HG02885 (cell line): ENCODE measurements around the gene AMMECR1.
A peak's percentile ranks its signal among the peaks of the same experiment; 100 is the strongest.
"Not testable (repeated sequence)": the region's sequence is repeated elsewhere in the genome, so short reads cannot be mapped to it uniquely, and the experiment has no call there.

ENCODE experiments used
- ATAC-seq: cut with Tn5 transposase; IDR thresholded peaks from one replicate; pipeline ENCODE4 v1.9.1; 2021; ENCODE audit warnings: mild to moderate bottlenecking; ENCODE audit not compliant: unreplicated experiment, poor library complexity

AMMECR1 gene

DNA sequence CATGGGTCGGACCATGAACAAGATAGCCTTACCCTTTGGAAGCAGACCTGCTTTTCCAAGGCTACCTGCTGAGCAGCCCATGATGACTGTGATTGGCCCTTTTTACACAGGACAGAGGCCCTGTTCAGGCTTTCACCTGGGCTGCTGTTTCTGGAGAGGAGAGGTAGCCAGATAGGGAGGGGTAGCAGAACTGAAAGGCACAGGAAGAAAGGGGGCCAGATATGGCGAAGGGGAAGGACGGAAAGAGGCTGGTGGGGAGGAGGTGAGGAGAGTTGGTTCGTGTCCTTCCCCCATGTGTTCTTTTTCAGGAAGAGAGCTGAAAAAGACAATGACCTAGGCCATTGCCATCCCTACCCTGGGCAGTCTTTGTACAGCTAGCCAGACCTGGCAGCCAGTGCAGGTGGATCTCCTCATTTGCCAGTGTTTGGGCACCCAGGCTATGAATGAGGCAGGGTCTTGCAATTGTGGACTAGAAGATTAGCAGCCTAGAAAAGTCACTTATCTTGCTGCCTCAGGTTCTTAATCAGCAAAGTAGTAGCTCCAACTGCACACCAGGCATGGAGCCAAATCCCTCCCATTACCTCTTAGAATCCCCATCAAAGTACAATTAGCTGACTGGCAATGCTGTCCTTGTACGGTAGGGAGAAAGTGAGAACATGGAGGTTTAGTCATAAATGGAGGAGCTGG is 139.6 kb downstream of the AMMECR1 start:
- no peak for ATAC-seq

DNA sequence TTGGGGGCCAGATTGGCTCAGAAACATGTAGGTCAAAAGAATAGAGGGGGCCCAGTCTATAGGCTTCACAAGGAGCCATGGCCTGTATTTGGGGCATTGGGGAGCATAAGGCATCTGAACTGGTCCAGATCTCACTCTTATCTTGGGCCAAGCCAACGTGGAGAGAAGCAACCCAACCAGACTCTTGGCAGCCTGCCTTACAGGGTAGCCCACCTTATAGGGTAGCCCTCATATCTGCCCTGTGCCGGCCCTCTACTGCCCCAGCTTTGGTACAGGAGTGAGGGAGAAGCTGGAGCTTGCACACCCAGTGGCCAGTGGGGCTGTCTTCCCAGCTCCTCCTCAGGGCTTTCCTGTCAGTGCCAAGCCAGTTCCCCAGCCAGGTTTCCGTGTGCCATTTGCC is 142.2 kb downstream of the AMMECR1 start:
- ATAC-seq = no peak

DNA sequence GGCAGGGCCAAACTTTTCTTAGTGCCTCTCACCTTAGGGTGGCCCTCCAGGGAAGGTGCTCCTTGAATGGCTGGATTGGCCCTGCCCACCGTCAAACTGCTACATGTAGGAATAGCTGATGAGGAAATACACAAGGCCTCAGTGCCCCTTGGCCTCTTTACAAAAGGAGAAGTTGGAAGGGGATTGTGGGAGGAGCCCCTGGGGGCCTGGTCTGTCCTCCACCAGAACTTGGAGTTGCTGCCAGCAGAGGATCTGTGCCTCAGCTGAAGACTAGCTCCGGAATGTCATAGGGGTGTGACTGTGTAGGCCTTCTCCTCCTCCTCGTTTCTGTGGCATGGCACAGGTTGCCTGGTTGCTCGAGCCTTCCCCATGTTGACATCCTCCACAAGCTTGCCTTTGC is 142.7 kb downstream of the AMMECR1 start:
- ATAC-seq = no peak

DNA sequence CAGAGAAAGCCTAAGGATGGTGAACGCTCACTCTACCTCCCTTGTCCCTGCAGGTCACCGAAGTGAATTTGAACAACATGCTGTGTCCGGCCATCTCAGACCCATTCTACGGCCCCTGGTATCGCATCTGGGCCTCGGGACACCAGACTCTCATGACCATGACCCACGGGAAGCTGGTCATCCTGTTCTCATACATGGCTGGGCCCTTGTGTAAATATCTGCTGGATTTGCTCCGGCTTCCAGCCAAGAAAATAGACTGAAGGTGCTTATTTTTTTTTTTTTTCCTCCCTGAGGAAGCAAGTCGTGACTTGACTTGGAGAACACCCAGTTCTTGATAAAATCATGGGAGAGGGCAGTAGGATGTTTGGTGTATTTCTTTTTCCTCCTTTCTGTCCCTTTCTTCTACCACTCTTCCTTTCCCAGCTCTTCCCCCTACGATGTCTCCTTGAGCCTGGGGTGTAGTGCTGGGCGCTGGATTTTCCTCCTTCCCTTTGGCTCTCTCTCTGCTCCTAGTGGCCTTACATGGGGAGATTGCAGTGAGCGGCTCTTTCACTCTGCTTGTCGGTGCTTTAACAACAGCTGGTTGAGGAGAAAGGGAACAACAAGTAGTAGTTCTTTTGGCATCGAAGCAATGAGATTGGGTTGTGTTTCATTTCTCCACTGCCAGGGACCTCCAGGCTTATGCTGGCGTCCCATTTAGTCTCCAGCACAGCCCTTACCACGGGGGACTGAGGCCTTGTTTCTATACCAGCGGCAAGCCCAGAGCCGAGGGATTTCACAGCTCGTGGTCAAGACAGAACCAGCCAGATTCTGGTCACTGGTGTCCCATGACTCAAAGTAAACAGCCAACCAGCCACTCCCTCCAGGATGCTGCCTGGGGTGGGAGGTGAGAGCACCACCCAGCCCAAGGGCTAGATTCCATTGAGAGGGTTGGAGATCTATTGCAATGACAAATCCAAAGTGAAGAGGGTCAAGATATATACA is 144.4 kb downstream of the AMMECR1 start:
- no peak for ATAC-seq

DNA sequence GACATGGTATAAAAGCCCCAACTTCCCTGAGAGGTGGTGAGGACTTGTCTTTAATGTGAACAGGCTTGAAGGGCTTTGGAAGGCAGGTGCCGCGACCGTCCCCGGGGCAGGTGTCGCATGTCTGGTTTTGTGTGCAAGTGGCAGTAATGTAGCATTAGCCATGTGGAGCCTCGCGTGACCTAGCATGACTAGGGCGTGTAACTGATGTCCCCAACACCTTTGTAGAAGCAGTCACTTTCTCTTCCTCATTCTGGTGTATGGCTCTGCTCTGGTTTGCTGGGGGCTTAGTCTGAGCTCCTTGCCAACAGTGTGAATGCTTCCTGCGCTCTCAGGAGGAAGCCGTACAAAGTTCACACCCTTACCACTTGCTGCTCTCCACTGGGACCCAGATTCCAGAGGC is 145.7 kb downstream of the AMMECR1 start:
- ATAC-seq = peak; percentile 98

DNA sequence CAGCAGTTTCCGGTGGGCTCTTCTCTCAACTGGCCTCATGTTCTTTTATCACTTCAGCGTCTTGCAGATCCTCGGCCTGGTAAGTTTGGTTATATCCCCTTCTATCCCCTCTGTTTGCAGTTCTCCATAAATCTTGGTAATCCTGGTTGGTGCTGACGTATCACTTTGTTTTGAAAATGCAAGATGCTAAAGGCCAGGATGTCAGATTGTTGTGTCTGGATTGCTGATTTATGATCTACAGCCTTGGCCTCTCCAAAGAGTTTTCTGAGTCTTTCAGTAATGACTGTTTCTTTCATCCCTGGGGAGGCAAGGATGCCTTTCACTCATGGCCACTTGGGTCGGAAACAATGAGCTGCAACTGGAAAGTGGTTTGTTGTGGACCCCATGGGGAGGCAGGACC is 146.4 kb downstream of the AMMECR1 start:
- ATAC-seq = no peak

DNA sequence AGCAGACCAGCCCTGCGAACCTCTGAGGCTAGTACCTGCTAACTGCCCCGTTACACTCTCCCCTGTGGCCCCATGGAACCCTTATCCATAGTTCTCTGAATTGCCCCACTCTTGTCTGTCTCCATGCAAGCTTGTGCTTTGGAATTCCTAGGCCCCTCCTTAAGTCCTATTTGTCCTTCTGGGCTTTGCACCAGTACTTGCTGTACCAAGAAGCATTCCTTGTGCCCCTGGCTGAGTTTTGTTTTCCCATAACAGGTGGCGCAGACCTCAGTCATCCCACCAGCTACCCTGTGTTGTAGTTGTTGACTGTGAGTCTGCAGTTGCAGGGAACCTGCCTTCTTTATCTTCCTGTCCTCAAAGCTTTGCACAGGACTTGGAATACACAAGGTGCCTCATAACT is 147.9 kb downstream of the AMMECR1 start:
- ATAC-seq = no peak

DNA sequence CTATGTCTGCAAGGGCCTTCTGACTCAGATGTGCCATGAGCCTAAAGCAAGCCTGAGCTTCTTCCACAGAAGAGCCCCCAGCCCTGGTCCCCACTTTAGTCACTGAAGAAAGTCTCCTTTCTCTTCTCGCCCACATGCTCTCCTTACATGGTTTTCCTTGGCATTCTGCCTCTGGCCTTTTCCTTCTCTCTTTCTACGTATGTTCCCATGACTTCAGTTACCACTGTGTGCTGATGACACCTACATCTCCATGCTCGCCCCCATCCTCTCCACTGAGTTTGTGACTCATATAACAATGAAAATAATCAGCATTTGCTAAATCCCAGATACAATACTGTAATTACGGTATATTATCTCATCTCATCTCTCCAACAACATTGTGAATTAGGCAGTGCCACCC is 149.3 kb downstream of the AMMECR1 start:
- ATAC-seq = no peak

DNA sequence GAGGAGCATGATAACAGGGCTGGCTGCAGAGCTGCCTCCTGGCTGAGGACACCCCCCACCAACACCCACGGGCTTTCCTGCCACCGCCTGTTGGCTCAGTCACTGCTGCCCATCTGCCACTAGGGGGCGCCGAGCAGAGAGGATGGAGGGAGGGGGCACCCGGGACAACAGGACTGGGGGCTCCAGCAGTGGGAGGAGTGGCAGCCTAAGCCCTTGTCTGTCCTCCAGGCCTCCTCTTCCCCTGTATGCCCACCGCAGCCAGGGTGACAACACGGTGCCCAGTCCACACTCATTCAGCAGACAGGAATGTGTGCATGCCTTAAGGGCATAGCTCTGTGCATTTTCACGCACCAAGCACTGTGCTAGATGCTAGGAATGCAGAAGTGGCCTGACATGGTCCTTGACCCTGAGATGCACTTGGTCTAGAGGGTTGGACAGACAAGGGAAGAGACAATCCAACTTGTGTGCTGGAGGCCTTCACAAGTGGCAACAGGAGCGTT is 149.9 kb downstream of the AMMECR1 start:
- peak; percentile 36 for ATAC-seq

DNA sequence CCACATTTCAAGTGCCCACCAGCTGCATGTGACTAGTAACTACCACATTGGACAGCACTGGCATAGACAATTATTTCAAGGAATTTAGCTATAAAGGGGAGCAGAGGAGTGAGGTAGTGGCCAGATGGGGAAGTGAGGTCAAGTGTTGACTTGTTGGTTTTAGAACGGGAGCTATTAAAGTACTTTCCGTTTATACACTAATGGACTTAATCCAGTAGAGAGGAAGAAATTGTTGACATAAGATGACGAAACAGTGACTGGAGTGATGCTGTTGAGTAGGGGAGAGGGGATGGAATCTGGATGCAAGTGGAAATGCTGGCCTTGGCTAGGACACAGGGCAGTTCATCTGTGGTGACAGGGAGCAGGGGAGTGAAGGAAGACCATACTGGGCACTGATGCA is 154.4 kb downstream of the AMMECR1 start:
- no peak for ATAC-seq

DNA sequence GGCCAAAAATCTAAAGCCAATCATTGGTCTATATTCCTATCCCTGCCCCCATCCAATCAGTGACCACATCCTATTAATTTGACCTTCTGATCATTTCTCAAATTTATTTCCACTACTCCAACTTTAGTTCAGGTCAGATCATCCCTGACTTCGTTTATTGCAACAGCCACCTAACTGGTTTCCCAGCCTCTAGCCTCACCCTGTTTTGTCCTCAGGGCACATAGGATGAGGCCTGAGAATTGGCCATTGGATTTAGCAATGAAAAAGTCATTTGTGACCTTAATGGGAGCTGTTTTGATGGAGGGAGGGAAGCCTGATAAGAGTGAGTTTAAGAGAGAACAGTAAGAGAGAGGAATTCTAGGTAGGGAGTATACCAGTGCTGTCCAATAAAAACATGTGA is 155.0 kb downstream of the AMMECR1 start:
- no peak for ATAC-seq

DNA sequence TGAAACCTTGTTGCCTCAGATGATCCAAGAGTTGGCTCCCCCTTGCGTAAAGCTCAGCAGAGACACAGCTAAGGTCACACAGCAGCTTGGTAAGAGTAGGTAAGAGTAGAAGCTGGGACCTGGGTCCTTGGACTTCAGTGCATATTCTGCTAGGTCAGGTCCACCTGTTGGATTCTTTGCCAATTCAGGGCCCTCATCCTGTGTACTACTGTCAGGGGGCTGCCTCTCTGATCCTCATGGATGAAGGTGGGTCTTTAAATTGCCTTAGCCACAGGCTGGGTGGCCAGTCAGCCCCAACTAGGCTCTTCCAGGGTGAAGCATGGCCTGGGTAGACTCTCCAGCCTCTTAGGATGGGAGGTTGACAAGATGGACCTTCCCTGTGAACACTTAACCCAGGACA is 155.8 kb downstream of the AMMECR1 start:
- no peak for ATAC-seq

DNA sequence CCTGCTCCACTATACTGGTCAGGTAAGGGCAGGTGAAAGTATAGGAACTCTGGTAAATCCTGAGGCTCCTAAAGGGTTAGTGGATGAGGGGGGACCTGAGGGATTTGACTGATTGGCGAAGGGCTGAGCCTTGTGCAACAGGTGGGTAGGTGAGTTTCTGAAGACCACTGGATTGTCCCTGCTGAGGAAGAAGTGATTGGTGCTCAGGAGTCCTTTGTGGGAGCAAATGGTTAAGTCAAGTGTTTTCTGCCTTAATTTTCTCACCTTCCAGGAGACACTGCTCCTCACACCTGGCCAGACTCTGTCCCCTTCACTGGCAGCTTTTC is 156.6 kb downstream of the AMMECR1 start:
- ATAC-seq = no peak

DNA sequence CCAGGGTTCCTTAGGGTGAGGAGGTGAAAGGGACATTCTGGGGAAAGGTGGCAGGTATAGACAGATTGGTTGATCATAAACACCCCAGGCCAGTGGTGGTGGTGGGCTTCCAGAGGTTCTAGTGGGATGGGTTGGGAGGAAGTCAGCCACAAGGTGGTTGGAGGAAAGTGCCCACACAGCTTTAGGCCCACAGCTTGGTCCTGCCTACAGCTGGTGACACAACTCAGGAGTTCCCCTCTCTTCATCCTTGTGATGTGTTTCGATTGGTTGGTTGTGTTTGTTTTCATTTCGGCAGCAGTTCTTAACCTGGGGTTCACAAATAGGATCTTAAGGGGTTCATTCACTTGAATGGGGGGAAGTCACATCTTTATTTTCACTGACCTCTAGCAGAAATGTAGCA is 158.0 kb downstream of the AMMECR1 start:
- peak; percentile 40 for ATAC-seq

DNA sequence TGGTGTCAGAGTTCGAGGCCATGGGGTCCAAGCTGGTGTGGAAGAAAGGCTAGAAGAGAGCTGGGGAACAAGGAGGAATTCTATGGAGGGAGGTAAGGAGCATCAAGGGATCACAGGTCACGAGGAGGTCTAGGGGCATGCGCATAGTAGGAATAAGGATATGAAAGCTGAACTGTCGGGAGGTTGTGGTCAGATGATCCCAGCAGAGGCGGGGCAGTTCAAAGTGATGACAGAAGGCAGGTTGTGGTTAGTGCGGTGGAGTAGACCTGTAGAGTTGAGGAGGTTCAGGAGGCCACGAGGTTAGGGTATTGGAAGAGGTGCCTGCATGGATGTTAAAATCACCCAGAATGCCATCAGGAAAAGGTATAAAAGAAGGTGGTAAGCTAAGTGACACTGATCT is 158.7 kb downstream of the AMMECR1 start:
- ATAC-seq = peak; percentile 58

DNA sequence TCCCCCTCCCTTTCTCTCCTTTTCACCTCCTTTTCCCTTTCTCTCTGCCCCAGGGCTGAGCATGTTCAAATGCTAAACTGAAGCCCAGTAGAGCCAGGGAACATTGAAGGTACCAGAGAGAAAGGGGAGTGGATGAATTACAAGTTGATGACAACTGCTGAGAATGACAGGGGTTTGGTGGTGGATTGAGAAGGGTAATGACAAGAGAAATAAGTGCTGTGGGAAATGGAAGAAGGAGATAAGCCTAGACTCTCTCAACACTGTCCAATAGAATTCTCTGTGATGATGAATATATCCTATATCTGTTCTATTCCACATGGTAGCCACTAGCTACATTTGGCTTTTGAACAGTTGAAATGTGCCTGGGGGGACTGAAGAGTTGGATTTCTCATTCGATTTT is 160.4 kb downstream of the AMMECR1 start:
- no peak for ATAC-seq

DNA sequence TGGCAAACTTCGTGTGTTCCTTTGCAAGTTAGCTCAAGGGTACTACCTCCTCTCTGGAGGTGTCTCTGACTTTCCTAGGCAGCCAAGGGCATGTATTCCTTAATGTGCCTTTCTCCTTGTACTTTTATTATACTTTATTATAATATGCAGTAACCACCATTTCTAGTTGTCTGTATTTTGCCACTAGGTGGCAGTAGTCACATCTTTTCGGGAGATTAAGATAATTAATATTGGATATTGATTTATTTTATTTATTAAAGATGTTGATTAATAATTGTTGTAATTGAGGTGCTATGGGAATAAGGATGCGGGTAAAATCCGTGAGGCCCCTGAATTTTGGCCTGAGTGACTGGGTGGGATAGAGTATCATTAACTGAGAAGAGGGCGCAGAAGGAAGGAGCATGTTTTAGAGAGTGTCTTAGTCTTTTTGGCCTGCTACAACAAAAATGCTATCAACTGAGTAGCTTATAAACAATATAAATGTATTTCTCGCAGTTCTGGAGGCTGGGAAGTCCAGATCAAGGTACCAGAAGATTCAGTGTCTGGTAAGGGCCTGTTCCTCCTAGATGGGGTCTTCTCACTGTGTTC is 161.6 kb downstream of the AMMECR1 start:
- ATAC-seq = no peak

DNA sequence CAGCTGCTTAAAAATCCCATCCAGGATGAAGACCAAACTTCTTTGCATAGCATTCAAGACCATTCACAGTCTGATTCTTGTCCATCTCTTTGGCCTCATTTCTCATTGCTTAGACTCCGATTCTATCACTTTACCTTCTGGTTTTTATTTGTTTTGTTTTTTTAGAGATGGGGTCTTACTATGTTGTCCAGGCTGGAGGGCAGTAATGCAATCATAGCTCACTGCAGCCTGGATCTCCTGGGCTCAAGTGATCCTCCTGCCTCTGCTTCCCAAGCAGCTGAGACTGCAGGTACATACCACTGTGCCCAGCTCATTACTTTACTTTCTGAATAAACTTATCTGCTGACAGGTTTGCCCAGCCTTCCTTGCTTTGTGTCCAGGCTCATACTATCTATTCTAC is 162.1 kb downstream of the AMMECR1 start:
- ATAC-seq = no peak

DNA sequence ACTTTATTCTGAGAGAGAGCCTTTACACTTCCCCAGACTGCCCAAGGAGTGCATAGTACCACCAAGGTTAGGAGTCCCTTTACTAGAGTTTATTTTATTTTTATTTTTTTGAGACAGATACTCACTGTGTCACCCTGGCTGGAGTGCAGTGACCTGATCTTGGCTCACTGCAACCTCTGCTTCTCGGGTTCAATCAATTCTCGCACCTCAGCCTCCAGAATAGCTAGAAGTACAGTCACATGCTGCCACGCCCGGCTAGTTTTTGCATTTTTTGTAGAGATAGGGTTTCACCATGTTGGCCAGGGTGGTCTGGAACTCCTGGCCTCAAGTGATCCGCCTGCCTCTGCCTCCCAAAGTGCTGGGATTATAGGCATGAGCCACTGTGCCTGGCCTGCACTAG is 163.6 kb downstream of the AMMECR1 start:
- ATAC-seq = not testable (repeated sequence)

DNA sequence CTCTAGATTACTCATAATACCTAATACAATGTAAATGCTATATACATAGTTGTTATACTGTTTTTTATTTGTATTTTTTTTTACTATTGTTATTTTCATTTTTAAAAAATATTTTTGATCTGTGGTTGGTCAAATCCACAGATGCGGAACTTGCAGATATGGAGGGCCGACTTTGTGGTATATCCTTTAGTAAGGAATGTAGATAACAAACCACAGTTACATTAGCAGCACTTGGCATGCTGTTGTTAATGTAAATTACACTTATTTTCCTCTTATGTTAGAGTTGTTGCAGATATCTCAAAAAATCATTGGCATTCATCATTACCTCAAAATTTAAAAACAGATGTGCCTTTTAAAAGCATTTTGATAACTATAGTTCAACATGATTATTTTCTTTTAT is 164.0 kb downstream of the AMMECR1 start:
- ATAC-seq = no peak

DNA sequence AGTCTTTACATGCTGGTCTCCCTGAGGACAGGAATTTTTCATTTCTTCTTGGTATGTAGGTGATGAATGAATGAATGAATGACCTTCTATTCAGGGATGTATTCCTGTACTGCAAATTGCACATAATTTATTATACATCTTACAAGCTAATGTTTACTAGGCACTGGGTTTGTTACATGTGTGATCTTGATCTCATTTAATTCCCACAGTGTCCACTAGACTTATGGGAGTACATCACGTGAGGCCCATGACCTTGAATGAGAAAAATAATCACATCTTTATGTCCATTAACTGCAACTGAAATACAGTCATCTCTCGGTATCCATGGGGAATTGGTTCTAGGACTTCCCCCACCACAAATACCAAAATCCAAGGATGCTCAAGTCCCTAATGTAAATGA is 164.6 kb downstream of the AMMECR1 start:
- no peak for ATAC-seq
